ENCODE data around the gene GUCA1A.

DNA sequence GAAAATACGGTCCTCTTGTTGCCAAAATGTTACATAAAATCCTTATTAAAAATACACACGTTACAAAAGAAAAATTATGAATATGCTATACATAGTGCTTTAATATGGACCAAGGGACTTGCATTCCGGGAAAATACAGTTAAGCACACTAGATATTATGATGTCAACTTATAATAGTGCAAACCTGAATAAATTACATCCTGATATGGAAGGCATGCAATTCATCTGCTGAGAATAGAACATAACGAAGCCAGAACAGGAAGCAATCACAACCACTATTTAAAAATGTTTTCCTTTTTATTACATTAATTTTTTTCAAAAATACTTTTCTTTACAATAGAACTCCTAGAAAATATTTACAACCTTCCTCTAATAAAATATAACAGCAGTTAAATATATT is 52.3 kb downstream of the GUCA1A start:
- no peak for TF ChIP-seq RAD21 (IDR thresholded peaks at IDR 0.05; ENCODE audit: low read depth)
- TF ChIP-seq, protein P1, sequence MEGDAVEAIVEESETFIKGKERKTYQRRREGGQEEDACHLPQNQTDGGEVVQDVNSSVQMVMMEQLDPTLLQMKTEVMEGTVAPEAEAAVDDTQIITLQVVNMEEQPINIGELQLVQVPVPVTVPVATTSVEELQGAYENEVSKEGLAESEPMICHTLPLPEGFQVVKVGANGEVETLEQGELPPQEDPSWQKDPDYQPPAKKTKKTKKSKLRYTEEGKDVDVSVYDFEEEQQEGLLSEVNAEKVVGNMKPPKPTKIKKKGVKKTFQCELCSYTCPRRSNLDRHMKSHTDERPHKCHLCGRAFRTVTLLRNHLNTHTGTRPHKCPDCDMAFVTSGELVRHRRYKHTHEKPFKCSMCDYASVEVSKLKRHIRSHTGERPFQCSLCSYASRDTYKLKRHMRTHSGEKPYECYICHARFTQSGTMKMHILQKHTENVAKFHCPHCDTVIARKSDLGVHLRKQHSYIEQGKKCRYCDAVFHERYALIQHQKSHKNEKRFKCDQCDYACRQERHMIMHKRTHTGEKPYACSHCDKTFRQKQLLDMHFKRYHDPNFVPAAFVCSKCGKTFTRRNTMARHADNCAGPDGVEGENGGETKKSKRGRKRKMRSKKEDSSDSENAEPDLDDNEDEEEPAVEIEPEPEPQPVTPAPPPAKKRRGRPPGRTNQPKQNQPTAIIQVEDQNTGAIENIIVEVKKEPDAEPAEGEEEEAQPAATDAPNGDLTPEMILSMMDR (IDR thresholded peaks at IDR 0.05 in 2 of 3, conservative IDR thresholded peaks at IDR 0.05 in 1 of 3; ENCODE audit: borderline replicate concordance in 1 of 3, insufficient read depth in 1 of 3, low read depth in 2 of 3, low read length in 2 of 3), result no peak
- TF ChIP-seq ZFX (IDR thresholded peaks at IDR 0.05), result no peak
- TF ChIP-seq SP1 (IDR thresholded peaks at IDR 0.05; ENCODE audit: low read depth), result no peak
- no peak for TF ChIP-seq TCF7L2 (IDR thresholded peaks at IDR 0.05; ENCODE audit: borderline replicate concordance, extremely low read depth, insufficient read depth, insufficient read length)
- TF ChIP-seq POLR2A (IDR thresholded peaks at IDR 0.05; ENCODE audit: borderline replicate concordance, extremely low read depth, insufficient read depth, insufficient read length), result no peak
- no peak for TF ChIP-seq POLR2AphosphoS5 (IDR thresholded peaks at IDR 0.05; ENCODE audit: low read depth, low read length)
- no peak for TF ChIP-seq CEBPB (IDR thresholded peaks at IDR 0.05; ENCODE audit: low read depth)
- no peak for TF ChIP-seq EZH2 (IDR thresholded peaks at IDR 0.05)
- no peak for TF ChIP-seq ZNF274 (IDR thresholded peaks at IDR 0.05; ENCODE audit: low read depth, low read length)
- TF ChIP-seq FOSL1 (IDR thresholded peaks at IDR 0.05; ENCODE audit: low read depth), result no peak
- no peak for TF ChIP-seq YY1 (IDR thresholded peaks at IDR 0.05; ENCODE audit: extremely low read depth, insufficient replicate concordance, low read depth, low read length)
